Neural cell (in vitro differentiated cells): ENCODE measurements around the gene MAN1B1. TPM values are rescaled to one million over a fixed set of nuclear protein-coding genes. Genes with fewer than 3 reads are reported as not detected.

Experiments
- H2AFZ ChIP-seq: fragments of 200-600, 300-800 bp; sonication (generic), shearing (Covaris generic); 2 replicates; pipeline ENCODE4 v1.6.0; 2014; ENCODE audit warnings: low read depth, mild to moderate bottlenecking, antibody characterized with exemption, low read length, moderate library complexity
- H3F3A ChIP-seq: fragments of 200-600 bp; shearing (Covaris generic); 2 replicates; pipeline ENCODE4 v1.6.1; 2016; ENCODE audit warnings: mild to moderate bottlenecking, moderate library complexity, mixed read lengths, antibody characterized with exemption, low read length; ENCODE audit not compliant: insufficient read depth, poor library complexity, severe bottlenecking
- H3K27ac ChIP-seq: fragments of 200-600, 300-800 bp; sonication (generic), shearing (Covaris generic); 2 replicates; pipeline ENCODE4 v1.5.1; 2014; ENCODE audit warnings: mild to moderate bottlenecking, low read length, moderate library complexity
- H3K27me3 ChIP-seq: fragments of 300-800, 200-600 bp; sonication (generic), shearing (Covaris generic); 2 replicates; pipeline ENCODE4 v1.6.0; 2014; ENCODE audit warnings: mild to moderate bottlenecking, low read depth, low read length, moderate library complexity; ENCODE audit not compliant: insufficient read depth
- H3K36me3 ChIP-seq: fragments of 300-800, 200-600 bp; sonication (generic), shearing (Covaris generic); 2 replicates; pipeline ENCODE4 v1.5.1; 2014; ENCODE audit warnings: mild to moderate bottlenecking, antibody characterized with exemption, low read length, moderate library complexity; ENCODE audit not compliant: insufficient read depth
- H3K4me2 ChIP-seq: fragments of 300-800, 200-600 bp; sonication (generic), shearing (Covaris generic); 2 replicates; pipeline ENCODE4 v1.6.0; 2014; ENCODE audit warnings: mild to moderate bottlenecking, low read length
- H3K4me3 ChIP-seq: fragments of 300-800, 200-600 bp; sonication (generic), shearing (Covaris generic); 2 replicates; pipeline ENCODE4 v1.5.1; 2014; ENCODE audit warnings: mild to moderate bottlenecking, low read length, moderate library complexity
- H3K79me2 ChIP-seq: fragments of 200-600 bp; shearing (Covaris generic); replicated peaks from 2 replicates; pipeline ENCODE4 v1.6.0; 2014; ENCODE audit warnings: mild to moderate bottlenecking, low read length, moderate library complexity; ENCODE audit not compliant: insufficient read depth
- H3K9ac ChIP-seq: fragments of 300-800, 200-600 bp; sonication (generic), shearing (Covaris generic); 2 replicates; pipeline ENCODE4 v1.6.1; 2016; ENCODE audit warnings: mild to moderate bottlenecking, low read length, mixed read lengths
- H3K9me2 ChIP-seq: fragments of 200-600 bp; shearing (Covaris generic); 2 replicates; pipeline ENCODE4 v1.6.1; 2016; ENCODE audit warnings: mild to moderate bottlenecking, low read length, mixed read lengths; ENCODE audit not compliant: insufficient read depth
- H3K9me3 ChIP-seq: fragments of 200-600, 300-800 bp; sonication (generic), shearing (Covaris generic); 2 replicates; pipeline ENCODE4 v1.6.1; 2016; ENCODE audit warnings: mild to moderate bottlenecking, mixed run types, low read length, moderate library complexity, mixed read lengths
- H4K20me1 ChIP-seq: fragments of 200-600 bp; shearing (Covaris generic); 2 replicates; pipeline ENCODE4 v1.6.1; 2016; ENCODE audit warnings: mild to moderate bottlenecking, mixed run types; ENCODE audit not compliant: insufficient read depth
- EP300 ChIP-seq: fragments of 450-650 bp; conservative IDR thresholded peaks from 2 replicates; pipeline ENCODE4 v1.6.1; 2014; ENCODE audit warnings: antibody characterized with exemption, mild to moderate bottlenecking, moderate library complexity; ENCODE audit not compliant: poor library complexity, severe bottlenecking
- EZH2 ChIP-seq: fragments of 200-600, 300-800 bp; shearing (Covaris generic), sonication (generic); IDR thresholded peaks from 2 replicates; pipeline ENCODE4 v1.6.1; 2014; ENCODE audit warnings: antibody characterized with exemption, low read length, borderline replicate concordance, mild to moderate bottlenecking; ENCODE audit not compliant: insufficient read depth, poor library complexity, severe bottlenecking
- MXI1 ChIP-seq: fragments of 450-650 bp; conservative IDR thresholded peaks from 2 replicates; pipeline ENCODE4 v1.6.1; 2014; ENCODE audit warnings: antibody characterized with exemption, mild to moderate bottlenecking; ENCODE audit not compliant: poor library complexity, severe bottlenecking
- POLR2AphosphoS5 ChIP-seq: IDR thresholded peaks from 2 replicates; pipeline ENCODE4 v1.6.1; 2012
- RAD21 ChIP-seq: fragments of 450-650 bp; conservative IDR thresholded peaks from 2 replicates; pipeline ENCODE4 v1.6.1; 2014; ENCODE audit warnings: antibody characterized with exemption, mild to moderate bottlenecking, moderate library complexity
- SMC3 ChIP-seq: fragments of 450-650 bp; conservative IDR thresholded peaks from 2 replicates; pipeline ENCODE4 v1.6.1; 2014; ENCODE audit warnings: antibody characterized with exemption, mild to moderate bottlenecking, moderate library complexity; ENCODE audit not compliant: poor library complexity
- TAF1 ChIP-seq: IDR thresholded peaks from 2 replicates; pipeline ENCODE4 v1.6.1; 2012; ENCODE audit warnings: low read depth
- polyA plus RNA-seq: library from polyadenylated mRNA; depleted of rRNA; stranded (reverse); fragments of >200 nt; gene quantifications from 2 replicates; pipeline ENCODE4 v1.2.3, GENCODE V29; 2014
- TF ChIP-seq, protein P1 (sequence below): fragments of 450-650 bp; IDR thresholded peaks from 2 replicates; pipeline ENCODE4 v1.5.1; 2014; ENCODE audit warnings: antibody characterized with exemption, mild to moderate bottlenecking, moderate library complexity; ENCODE audit not compliant: poor library complexity, severe bottlenecking
- TF ChIP-seq, protein P2 (sequence below): IDR thresholded peaks from 2 replicates; pipeline ENCODE4 v1.6.1; 2012; ENCODE audit warnings: borderline replicate concordance

The MAN1B1 gene
- polyA plus RNA-seq, 1 donor from 2014 or later = 72.0 TPM

GRCh38 chr9:137099231-137099630, 12.4 kb downstream of the MAN1B1 start:
- H3K27ac ChIP-seq = no peak overlapping the region

DNA sequence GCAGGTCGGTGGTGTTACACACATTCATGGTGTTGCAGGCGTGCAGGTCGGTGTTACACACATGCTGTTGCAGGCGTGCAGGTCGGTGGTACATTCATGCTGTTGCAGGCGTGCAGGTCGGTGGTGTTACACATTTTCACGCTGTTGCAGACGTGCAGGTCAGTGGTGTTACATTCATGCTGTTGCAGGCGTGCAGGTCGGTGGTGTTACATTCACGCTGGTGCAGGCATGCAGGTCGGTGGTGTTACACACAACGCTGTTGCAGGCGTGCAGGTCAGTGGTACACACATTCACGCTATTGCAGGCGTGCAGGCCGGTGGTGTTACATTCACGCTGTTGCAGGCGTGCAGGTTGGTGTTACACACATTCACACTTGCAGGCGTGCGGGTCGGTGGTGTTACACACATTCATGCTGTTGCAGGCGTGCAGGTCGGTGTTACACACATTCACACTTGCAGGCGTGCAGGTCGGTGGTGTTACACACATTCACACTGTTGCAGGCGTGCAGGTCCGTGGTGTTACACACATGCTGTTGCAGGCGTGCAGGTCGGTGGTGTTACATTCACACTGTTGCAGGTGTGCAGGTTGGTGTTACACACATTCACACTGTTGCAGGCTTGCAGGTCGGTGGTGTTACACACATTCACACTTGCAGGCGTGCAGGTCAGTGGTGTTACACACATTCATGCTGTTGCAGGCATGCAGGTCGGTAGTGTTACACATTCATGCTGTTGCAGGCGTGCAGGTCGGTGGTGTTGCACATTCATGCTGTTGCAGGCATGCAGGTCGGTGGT, 16.6 kb downstream of the MAN1B1 start:
- TF ChIP-seq, protein P1, sequence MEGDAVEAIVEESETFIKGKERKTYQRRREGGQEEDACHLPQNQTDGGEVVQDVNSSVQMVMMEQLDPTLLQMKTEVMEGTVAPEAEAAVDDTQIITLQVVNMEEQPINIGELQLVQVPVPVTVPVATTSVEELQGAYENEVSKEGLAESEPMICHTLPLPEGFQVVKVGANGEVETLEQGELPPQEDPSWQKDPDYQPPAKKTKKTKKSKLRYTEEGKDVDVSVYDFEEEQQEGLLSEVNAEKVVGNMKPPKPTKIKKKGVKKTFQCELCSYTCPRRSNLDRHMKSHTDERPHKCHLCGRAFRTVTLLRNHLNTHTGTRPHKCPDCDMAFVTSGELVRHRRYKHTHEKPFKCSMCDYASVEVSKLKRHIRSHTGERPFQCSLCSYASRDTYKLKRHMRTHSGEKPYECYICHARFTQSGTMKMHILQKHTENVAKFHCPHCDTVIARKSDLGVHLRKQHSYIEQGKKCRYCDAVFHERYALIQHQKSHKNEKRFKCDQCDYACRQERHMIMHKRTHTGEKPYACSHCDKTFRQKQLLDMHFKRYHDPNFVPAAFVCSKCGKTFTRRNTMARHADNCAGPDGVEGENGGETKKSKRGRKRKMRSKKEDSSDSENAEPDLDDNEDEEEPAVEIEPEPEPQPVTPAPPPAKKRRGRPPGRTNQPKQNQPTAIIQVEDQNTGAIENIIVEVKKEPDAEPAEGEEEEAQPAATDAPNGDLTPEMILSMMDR = no peak
- TF ChIP-seq RAD21 (no peak), MXI1 (no peak), TAF1 (no peak), POLR2AphosphoS5 (no peak), EP300 (no peak), SMC3 (no peak), EZH2 (no peak)
- TF ChIP-seq, protein P2, sequence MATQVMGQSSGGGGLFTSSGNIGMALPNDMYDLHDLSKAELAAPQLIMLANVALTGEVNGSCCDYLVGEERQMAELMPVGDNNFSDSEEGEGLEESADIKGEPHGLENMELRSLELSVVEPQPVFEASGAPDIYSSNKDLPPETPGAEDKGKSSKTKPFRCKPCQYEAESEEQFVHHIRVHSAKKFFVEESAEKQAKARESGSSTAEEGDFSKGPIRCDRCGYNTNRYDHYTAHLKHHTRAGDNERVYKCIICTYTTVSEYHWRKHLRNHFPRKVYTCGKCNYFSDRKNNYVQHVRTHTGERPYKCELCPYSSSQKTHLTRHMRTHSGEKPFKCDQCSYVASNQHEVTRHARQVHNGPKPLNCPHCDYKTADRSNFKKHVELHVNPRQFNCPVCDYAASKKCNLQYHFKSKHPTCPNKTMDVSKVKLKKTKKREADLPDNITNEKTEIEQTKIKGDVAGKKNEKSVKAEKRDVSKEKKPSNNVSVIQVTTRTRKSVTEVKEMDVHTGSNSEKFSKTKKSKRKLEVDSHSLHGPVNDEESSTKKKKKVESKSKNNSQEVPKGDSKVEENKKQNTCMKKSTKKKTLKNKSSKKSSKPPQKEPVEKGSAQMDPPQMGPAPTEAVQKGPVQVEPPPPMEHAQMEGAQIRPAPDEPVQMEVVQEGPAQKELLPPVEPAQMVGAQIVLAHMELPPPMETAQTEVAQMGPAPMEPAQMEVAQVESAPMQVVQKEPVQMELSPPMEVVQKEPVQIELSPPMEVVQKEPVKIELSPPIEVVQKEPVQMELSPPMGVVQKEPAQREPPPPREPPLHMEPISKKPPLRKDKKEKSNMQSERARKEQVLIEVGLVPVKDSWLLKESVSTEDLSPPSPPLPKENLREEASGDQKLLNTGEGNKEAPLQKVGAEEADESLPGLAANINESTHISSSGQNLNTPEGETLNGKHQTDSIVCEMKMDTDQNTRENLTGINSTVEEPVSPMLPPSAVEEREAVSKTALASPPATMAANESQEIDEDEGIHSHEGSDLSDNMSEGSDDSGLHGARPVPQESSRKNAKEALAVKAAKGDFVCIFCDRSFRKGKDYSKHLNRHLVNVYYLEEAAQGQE = no peak
- H3K4me3 ChIP-seq = no peak overlapping the region
- peaks cover 16% of the 10 kb centered on the region for H3K36me3 ChIP-seq
- H3K4me2 ChIP-seq = no peak overlapping the region
- H3F3A ChIP-seq = no peaks in the 10 kb centered on the region
- no peaks in the 10 kb centered on the region for H3K9me2 ChIP-seq
- H3K27ac ChIP-seq = no peak overlapping the region
- H3K27me3 ChIP-seq = no peaks in the 10 kb centered on the region
- no peak overlapping the region for H3K9ac ChIP-seq
- H4K20me1 ChIP-seq = no peaks in the 10 kb centered on the region
- H3K79me2 ChIP-seq = no peaks in the 10 kb centered on the region
- H3K9me3 ChIP-seq = no peaks in the 10 kb centered on the region
- H2AFZ ChIP-seq = no peak overlapping the region

More at GRCh38 chr9:137099231-137099630, 12.4 kb downstream of the MAN1B1 start:
- Histone ChIP-seq H3K4me3 (no peak overlapping the region), H3K79me2 (no peaks in the 10 kb centered on the region), H3F3A (no peaks in the 10 kb centered on the region), H3K27me3 (no peaks in the 10 kb centered on the region), H3K4me2 (no peak overlapping the region), H3K36me3 (peaks cover 16% of the 10 kb centered on the region), H2AFZ (no peak overlapping the region), H3K9ac (no peak overlapping the region), H4K20me1 (no peaks in the 10 kb centered on the region), H3K9me3 (no peaks in the 10 kb centered on the region), H3K9me2 (no peaks in the 10 kb centered on the region)
- TF ChIP-seq RAD21 (no peak), EP300 (no peak), MXI1 (no peak), EZH2 (no peak), POLR2AphosphoS5 (no peak), TAF1 (no peak), SMC3 (no peak)
- TF ChIP-seq, protein P2 = no peak
- TF ChIP-seq, protein P1 = no peak
